Neuron (in vitro differentiated cells): ENCODE measurements around the gene GPS1.
A peak's percentile ranks its signal among the peaks of the same experiment; 100 is the strongest.
"Not testable (repeated sequence)": the region's sequence is repeated elsewhere in the genome, so short reads cannot be mapped to it uniquely, and the experiment has no call there.

Experiments
- H2AFZ ChIP-seq: one replicate; pipeline ENCODE4 v1.6.1; 2013; ENCODE audit warnings: low read depth, mild to moderate bottlenecking, inconsistent platforms, low read length, moderate library complexity
- H3K27me3 ChIP-seq: one replicate; pipeline ENCODE4 v1.6.1; 2013; ENCODE audit warnings: low read length; ENCODE audit not compliant: insufficient read depth
- H3K36me3 ChIP-seq: one replicate; pipeline ENCODE4 v1.6.1; 2013; ENCODE audit warnings: low read length; ENCODE audit not compliant: insufficient read depth
- H3K4me1 ChIP-seq: one replicate; pipeline ENCODE4 v1.6.1; 2013; ENCODE audit warnings: low read length; ENCODE audit not compliant: insufficient read depth
- H3K4me3 ChIP-seq: 2 replicates; pipeline ENCODE4 v1.5.1; 2013; ENCODE audit warnings: mild to moderate bottlenecking, low read length, moderate library complexity
- H3K9me3 ChIP-seq: one replicate; pipeline ENCODE4 v1.6.1; 2013; ENCODE audit warnings: low read length

GPS1 gene

DNA sequence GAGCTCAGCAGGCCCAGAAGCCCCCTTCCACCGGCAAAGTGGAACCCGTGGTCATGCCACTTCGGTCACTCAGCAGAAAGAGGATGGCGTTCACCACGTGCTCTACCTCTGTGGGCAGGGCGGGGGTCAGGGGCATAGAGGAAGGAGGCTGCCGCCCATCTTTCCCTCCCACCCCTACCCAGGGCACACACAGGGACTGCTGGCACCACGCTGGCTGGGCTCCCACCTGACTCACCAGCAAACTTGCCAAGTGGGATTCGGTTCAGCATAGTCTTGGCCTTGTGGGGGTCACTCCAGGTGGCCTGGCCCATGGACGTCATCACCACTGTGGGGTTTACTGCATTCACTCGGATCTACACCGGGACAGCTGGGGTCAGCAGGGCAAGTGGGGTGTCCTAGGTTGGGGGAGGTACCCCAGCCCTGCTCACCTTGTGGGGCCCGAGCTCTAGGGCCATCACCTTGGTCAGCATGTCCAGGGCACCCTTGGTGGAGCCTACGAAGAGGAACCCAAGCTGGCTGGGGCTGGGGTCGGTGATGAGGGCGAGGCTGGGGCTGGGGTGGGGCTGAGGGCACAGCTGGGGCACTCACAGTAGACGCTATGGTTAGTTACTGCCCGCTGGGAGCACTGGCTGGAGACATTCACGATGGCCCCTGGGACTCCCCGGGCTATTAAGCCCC, 15.6 kb upstream of the GPS1 start:
- Histone ChIP-seq H3K4me1 (peaks cover 27% of the 10 kb centered on the region), H2AFZ (no peak overlapping the region), H3K27me3 (no peaks in the 10 kb centered on the region), H3K4me3 (peak overlapping the region; percentile 85), H3K36me3 (peaks cover 7% of the 10 kb centered on the region), H3K9me3 (no peaks in the 10 kb centered on the region)

GRCh38 chr17:82036634-82037091, 15.0 kb upstream of the GPS1 start:
- Histone ChIP-seq H3K27me3 (no peaks in the 10 kb centered on the region), H3K36me3 (peaks cover 7% of the 10 kb centered on the region), H3K4me1 (peaks cover 27% of the 10 kb centered on the region), H3K9me3 (no peaks in the 10 kb centered on the region), H3K4me3 (peak overlapping the region; percentile 85), H2AFZ (no peak overlapping the region)

DNA sequence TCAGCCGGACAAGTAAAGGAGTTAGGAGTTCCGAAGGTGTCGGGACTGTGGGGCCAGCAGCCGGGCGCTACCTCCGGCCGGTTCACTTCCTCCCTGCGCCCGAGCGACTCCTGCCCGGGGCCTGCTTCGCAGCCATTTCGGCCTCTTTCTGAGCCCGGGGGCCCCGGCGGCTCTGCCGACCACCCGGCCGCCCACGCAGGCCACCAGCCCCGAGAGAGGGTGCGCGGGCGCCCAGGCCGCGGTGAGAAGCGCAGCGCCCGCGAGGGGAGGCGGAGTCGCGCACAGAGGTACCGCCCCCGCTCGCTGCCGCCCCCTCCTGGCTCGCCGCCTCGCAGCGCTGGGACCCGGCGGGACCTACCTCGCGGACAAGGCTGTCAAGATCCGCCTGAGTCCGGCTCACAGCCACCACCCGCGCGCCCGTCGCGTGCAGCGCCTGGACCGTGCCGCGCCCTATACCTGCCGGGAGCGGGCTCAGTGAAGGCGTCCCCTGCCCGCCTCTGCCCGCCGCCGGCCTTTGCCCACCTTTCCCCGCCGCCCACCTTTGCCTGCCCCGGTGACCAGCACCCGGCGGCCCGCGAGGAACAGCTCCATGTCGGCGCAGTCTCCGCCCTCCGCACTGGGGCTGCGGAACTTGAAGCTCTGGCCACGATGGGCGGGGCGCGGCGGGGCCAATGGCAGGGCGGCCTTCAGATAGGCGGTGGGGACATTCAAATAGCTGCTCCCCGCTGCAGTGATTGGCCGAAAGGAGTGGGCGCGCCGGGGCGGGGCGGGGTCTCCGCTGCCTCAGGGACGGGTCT, 14.4 kb upstream of the GPS1 start, which contains the start of gene DCXR:
Gene DCXR (minus strand): TSS at position 606 of the 797 bp plus-strand sequence. CDS start 15 bp downstream, at position 591.
- peaks cover 7% of the 10 kb centered on the region for H3K36me3 ChIP-seq
- H3K27me3 ChIP-seq = no peaks in the 10 kb centered on the region
- peak within 1 kb of the TSS; percentile 85 for H3K4me3 ChIP-seq
- peak within 1 kb of the TSS; percentile 33 for H2AFZ ChIP-seq
- H3K4me1 ChIP-seq = peaks cover 23% of the 10 kb centered on the region
- H3K9me3 ChIP-seq = no peaks in the 10 kb centered on the region

DNA sequence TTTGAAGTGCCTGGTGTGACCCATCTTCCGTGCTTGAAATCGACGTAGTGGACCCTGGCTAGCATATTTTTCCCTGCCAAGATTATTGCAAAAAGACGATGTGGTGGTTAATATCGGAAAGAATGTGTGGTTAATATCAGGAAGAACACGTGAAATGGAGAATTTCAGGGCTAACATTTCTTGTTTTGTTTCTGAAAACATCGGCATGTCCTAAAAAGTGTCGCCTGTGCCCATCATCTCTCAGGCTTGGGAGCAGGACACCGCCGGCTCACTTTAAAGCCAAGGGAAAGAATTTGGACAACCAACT, 13.9 kb upstream of the GPS1 start:
- peaks cover 17% of the 10 kb centered on the region for H3K4me1 ChIP-seq
- H3K4me3 ChIP-seq = peak overlapping the region; percentile 85
- no peaks in the 10 kb centered on the region for H3K27me3 ChIP-seq
- H3K36me3 ChIP-seq = peaks cover 7% of the 10 kb centered on the region
- H2AFZ ChIP-seq = peak overlapping the region; percentile 33
- no peaks in the 10 kb centered on the region for H3K9me3 ChIP-seq

- H3K27me3 ChIP-seq, H3K36me3 ChIP-seq, H3K9me3 ChIP-seq, H3K4me3 ChIP-seq, H2AFZ ChIP-seq: not testable (repeated sequence)
- peaks cover 16% of the 10 kb centered on the region for H3K4me1 ChIP-seq
Measured at GRCh38 chr17:82038796-82039409, 12.8 kb upstream of the GPS1 start.

DNA sequence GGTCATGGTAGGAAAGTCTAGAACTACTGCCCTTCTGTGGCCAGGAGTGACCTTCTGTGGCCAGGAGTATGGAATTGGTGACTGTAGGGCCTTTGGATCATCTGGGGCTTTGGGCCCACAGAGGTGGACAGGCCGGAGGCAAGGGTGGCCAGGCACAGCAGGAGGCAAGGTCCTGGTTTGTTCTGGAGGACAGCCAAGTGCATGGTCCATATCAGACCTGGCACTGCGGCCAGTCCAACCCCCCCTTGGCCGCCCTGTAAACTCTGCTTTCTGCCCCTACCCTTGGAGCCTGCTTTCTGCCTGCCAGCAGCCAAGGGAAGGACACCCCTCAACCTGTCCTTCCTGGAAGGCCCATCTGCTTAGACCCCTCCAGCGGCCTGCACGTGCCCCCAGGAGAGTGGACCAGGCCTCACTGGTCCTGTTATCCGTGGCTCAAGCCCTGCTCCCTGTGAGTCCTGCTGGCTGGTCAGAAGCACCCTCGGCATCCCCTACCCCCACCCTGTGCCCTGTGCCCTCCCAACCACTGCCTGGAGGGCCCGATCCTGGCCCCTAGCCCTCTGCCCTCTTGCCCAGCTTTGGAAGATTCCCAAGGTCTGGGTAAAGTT, 11.9 kb upstream of the GPS1 start:
- no peaks in the 10 kb centered on the region for H3K9me3 ChIP-seq
- H3K36me3 ChIP-seq = peaks cover 7% of the 10 kb centered on the region
- no peak overlapping the region for H2AFZ ChIP-seq
- no peaks in the 10 kb centered on the region for H3K27me3 ChIP-seq
- H3K4me3 ChIP-seq = no peak overlapping the region
- H3K4me1 ChIP-seq = peaks cover 12% of the 10 kb centered on the region

DNA sequence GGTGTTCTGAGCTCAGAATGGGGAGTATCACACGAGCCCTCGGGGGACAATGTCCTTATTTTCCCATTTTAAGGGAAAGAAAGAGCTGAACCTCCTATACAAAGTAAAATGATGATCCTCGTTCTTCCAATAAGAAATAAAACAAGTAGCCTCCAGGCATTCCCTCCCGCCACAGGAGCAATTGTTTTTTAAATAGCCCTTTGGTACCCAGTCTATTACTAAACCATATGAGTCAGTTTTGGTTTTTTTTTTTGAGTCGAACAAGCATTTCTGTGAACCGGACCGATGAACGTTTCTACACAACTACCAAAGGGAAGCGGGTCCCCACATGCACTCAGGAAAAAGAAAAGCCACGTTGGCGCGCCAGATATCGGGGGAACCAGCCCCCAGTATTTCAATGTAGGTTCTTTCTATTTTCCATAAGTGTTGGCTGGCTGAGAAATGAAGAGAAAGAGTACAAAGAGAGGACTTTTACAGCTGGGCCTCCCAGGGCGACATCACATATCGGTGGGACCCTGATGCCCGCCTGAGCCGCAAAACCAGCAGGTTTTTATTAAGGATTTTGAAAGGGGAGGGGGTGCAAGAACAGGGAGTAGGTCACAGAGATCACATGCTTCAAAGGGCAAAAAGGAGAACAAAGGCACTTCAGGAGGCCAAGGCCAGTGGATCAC, 10.4 kb upstream of the GPS1 start:
- peaks cover 7% of the 10 kb centered on the region for H3K4me1 ChIP-seq
- H3K9me3 ChIP-seq = no peaks in the 10 kb centered on the region
- H3K36me3 ChIP-seq = no peaks in the 10 kb centered on the region
- H3K27me3 ChIP-seq = no peaks in the 10 kb centered on the region
- no peak overlapping the region for H2AFZ ChIP-seq
- H3K4me3 ChIP-seq = no peak overlapping the region

DNA sequence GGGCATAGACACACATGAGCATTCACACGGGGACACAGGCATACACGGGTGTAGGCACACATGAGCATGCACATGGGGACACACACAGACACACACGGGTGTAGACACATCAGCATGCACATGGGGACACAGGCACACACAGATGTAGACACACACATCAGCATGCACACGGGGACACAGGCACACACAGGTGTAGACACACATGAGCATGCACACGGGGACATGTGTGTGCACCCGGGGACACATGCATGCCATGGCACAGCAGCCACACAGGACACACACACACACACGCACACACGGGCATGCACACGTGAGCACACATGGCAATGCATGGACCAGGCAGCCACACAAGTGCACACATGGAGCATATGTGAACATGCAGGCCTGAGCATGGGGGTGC, 9.0 kb upstream of the GPS1 start:
- H3K27me3 ChIP-seq = no peaks in the 10 kb centered on the region
- H3K4me1 ChIP-seq = no peaks in the 10 kb centered on the region
- H2AFZ ChIP-seq = no peak overlapping the region
- H3K9me3 ChIP-seq = no peaks in the 10 kb centered on the region
- peaks cover 4% of the 10 kb centered on the region for H3K36me3 ChIP-seq
- H3K4me3 ChIP-seq = no peak overlapping the region

DNA sequence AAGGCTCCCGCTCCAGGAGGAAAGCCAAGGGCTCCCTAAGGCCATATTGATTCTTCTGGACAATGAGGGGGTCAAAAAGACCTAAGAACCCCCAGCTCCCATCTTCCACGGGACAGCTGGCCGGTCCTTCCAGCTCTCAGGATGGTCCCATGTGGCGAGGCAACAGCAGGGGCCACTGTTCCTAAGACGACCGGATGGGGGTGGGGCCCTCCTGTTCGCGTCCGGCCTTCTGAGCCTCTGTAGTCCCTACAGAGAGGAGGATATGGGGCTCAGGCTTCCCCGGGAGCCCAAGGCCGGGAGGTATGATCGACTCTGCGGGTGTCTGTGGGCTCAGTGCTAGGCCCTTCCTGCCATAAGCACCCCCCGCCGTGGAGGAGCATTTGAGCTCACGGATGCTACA, 8.2 kb upstream of the GPS1 start:
- Histone ChIP-seq H3K9me3 (no peaks in the 10 kb centered on the region), H2AFZ (no peak overlapping the region), H3K27me3 (no peaks in the 10 kb centered on the region), H3K4me1 (no peaks in the 10 kb centered on the region), H3K4me3 (no peak overlapping the region), H3K36me3 (peaks cover 10% of the 10 kb centered on the region)

- Histone ChIP-seq H3K4me1 (peaks cover 8% of the 10 kb centered on the region), H3K27me3 (no peaks in the 10 kb centered on the region), H3K36me3 (peaks cover 22% of the 10 kb centered on the region), H2AFZ (no peak overlapping the region), H3K4me3 (no peak overlapping the region), H3K9me3 (no peaks in the 10 kb centered on the region)
Measured at GRCh38 chr17:82045936-82046484, 5.7 kb upstream of the GPS1 start.

- Histone ChIP-seq H3K36me3 (peaks cover 22% of the 10 kb centered on the region), H3K27me3 (no peaks in the 10 kb centered on the region), H3K4me1 (peaks cover 8% of the 10 kb centered on the region), H2AFZ (no peak overlapping the region), H3K9me3 (no peaks in the 10 kb centered on the region), H3K4me3 (no peak overlapping the region)
Measured at GRCh38 chr17:82046903-82047302, 4.8 kb upstream of the GPS1 start.

DNA sequence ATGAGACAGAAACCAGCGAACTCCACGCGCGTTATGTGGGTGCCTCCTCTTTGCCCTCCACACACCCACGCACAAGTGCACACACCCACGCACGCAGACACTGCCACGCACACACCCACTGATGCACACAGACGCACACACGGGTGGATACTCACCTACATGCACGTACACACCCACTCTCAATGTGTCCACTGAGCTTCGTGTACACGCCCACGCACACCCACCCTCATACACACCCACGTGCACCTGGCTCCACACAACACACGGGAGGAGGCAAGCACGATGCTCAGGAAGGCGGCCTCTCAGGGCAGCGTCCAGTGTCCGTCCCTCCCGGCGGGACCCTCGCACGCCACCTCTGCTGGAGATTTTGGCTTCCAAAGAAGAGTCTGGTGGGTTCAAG, 4.3 kb upstream of the GPS1 start:
- no peaks in the 10 kb centered on the region for H3K27me3 ChIP-seq
- H2AFZ ChIP-seq = no peak overlapping the region
- H3K9me3 ChIP-seq = no peaks in the 10 kb centered on the region
- H3K4me3 ChIP-seq = no peak overlapping the region
- H3K4me1 ChIP-seq = peaks cover 10% of the 10 kb centered on the region
- H3K36me3 ChIP-seq = peaks cover 22% of the 10 kb centered on the region
